ENCODE data around the gene CDKN2A.

Gene CDKN2A

DNA sequence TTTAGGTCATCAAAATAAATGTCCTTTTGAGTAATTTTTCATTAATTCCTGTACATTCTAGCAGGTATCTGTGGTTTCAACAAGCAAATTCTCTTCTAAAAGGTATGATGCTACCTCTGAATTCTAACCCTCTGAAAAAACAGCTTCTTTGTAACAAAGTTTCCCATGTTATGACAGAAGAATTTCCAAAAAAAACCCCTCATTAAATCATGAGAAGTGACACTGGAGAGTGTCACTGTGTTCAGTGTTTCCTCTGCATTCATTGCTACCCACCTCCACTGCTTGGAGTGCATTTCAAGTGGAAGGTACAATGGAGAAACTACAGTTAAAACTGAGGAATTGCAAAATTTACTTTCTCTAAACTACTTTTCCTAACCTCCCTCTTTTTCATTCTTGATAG, 10.1 kb downstream of the CDKN2A start:
- no peak for TF ChIP-seq TAF1 (IDR thresholded peaks at IDR 0.05; ENCODE audit: low read depth, low read length)
- no peak for TF ChIP-seq POU2F2 (IDR thresholded peaks at IDR 0.05; ENCODE audit: low read depth, low read length)
- no peak for TF ChIP-seq SPI1 (IDR thresholded peaks at IDR 0.05; ENCODE audit: low read depth, low read length)
- TF ChIP-seq POLR2A (IDR thresholded peaks at IDR 0.05; ENCODE audit: low read depth, low read length) = no peak
- no peak for TF ChIP-seq POLR2AphosphoS5 (IDR thresholded peaks at IDR 0.05; ENCODE audit: low read depth, low read length)
- no peak for TF ChIP-seq PAX5 (IDR thresholded peaks at IDR 0.05; ENCODE audit: insufficient read depth, low read length, severe bottlenecking)
- FAIRE-seq = no peak
- DNase-seq (ENCODE audit: insufficient read length, low spot score) = no peak

DNA sequence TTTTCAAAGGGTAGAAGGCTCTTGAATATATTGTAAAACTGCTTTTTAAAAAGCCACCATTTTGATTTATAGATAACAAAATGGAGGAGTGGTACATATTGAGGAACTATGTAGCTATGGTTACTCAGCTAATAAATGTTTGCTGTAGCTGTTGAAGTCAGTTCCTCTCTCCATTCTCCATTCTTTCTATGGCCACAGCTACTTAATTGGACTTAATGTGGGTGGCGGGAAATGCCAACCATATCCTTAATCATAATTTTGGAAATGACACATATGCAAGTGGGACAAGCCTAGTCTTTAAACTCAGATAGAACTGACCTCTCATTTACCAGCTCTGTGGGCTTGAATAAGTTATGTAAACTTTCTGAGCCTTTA, 10.6 kb downstream of the CDKN2A start:
- FAIRE-seq = no peak
- DNase-seq (ENCODE audit: insufficient read length, low spot score) = no peak
- no peak for TF ChIP-seq POU2F2 (IDR thresholded peaks at IDR 0.05; ENCODE audit: low read depth, low read length)
- no peak for TF ChIP-seq POLR2AphosphoS5 (IDR thresholded peaks at IDR 0.05; ENCODE audit: low read depth, low read length)
- TF ChIP-seq PAX5 (IDR thresholded peaks at IDR 0.05; ENCODE audit: insufficient read depth, low read length, severe bottlenecking) = no peak
- TF ChIP-seq POLR2A (IDR thresholded peaks at IDR 0.05; ENCODE audit: low read depth, low read length) = no peak
- TF ChIP-seq TAF1 (IDR thresholded peaks at IDR 0.05; ENCODE audit: low read depth, low read length) = no peak
- TF ChIP-seq SPI1 (IDR thresholded peaks at IDR 0.05; ENCODE audit: low read depth, low read length) = no peak

DNA sequence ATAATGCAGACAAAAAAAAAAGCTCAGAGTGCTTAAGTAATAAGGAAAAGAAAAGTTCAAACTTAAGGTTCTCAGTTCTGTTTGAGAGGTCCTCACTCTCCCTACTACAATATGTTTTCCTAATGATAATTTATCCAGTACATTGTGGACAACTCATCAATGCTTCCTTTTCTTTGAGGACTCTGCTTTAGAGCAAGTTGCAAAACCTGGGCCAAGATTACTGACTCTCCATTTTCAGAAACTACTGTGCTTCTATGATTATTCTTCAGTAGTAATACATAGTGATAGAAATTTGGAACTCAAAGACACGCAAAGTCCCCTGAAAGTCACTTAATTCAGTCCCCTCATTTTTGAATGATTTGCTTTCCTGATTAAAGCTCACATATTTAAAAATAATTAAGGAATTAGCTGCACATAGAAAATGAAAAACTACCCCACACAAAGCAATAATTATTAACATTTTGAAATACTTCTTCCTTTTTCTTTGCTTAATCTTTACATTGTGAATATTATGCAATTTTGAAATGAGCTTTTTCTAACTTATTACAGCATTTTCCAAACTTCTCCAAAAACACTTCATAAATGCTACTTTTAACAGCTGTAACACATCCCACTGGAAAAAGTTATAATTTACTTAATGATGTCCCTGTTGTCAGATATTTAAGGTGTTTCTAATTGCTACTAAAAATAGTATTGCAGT, 11.2 kb downstream of the CDKN2A start:
- FAIRE-seq = no peak
- TF ChIP-seq PAX5 (IDR thresholded peaks at IDR 0.05; ENCODE audit: insufficient read depth, low read length, severe bottlenecking) (no peak), POLR2AphosphoS5 (IDR thresholded peaks at IDR 0.05; ENCODE audit: low read depth, low read length) (no peak), SPI1 (IDR thresholded peaks at IDR 0.05; ENCODE audit: low read depth, low read length) (no peak), TAF1 (IDR thresholded peaks at IDR 0.05; ENCODE audit: low read depth, low read length) (no peak), POLR2A (IDR thresholded peaks at IDR 0.05; ENCODE audit: low read depth, low read length) (no peak), POU2F2 (IDR thresholded peaks at IDR 0.05; ENCODE audit: low read depth, low read length) (no peak)

DNA sequence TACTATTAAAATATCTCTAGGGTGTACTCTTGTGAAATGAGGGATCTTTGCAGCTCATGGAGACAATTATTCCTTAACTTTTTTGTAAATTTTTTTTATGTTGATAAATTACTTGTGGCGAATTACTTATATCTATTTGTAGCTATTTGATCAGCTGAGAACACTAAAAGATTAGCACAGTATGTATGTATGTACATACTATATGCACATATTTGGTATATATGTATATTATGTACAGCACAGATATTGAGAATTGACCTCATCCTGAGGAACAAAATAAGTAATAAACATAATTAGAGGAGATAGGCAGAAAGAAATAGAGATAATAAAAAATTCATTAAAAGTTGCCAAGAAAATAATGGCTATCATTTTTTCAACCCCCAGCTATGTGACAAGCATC, 11.8 kb downstream of the CDKN2A start:
- TF ChIP-seq TAF1 (IDR thresholded peaks at IDR 0.05; ENCODE audit: low read depth, low read length) = no peak
- TF ChIP-seq POLR2AphosphoS5 (IDR thresholded peaks at IDR 0.05; ENCODE audit: low read depth, low read length) = no peak
- TF ChIP-seq SPI1 (IDR thresholded peaks at IDR 0.05; ENCODE audit: low read depth, low read length) = no peak
- no peak for TF ChIP-seq POLR2A (IDR thresholded peaks at IDR 0.05; ENCODE audit: low read depth, low read length)
- TF ChIP-seq PAX5 (IDR thresholded peaks at IDR 0.05; ENCODE audit: insufficient read depth, low read length, severe bottlenecking) = no peak
- TF ChIP-seq POU2F2 (IDR thresholded peaks at IDR 0.05; ENCODE audit: low read depth, low read length) = no peak
- FAIRE-seq (no peak), DNase-seq (ENCODE audit: insufficient read length, low spot score) (no peak)

More for the DNA sequence above, 11.2 kb downstream of the CDKN2A start:
- no peak for DNase-seq (ENCODE audit: insufficient read length, low spot score)

DNA sequence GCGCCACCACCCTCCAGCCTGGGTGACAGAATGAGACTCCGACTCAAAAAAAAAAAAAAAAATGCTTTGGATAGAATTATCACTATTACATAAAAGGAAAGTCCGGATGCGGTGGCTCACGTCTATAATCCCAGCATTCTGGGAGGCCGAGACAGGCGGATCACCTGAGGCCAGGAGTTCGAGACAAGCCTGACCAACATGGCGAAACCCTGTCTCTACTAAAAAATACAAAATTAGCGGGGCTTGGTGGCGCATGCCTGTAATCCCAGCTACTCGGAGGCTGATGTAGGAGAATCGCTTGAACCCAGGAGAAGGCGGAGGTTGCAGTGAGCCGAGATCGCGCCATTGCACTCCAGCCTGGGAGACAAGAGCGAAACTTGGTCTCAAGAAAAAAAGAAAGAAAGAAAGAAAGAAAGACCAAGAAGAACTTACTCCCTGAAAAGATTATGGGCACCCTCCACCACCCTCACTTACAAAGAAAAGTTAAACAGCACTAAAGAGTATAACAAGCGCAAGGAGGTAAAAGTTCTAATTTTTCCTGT, 17.8 kb downstream of the CDKN2A start:
- no peak for FAIRE-seq
- DNase-seq (ENCODE audit: insufficient read length, low spot score) = no peak
- no peak for TF ChIP-seq PAX5 (IDR thresholded peaks at IDR 0.05; ENCODE audit: insufficient read depth, low read length, severe bottlenecking)
- no peak for TF ChIP-seq TAF1 (IDR thresholded peaks at IDR 0.05; ENCODE audit: low read depth, low read length)
- TF ChIP-seq POU2F2 (IDR thresholded peaks at IDR 0.05; ENCODE audit: low read depth, low read length) = no peak
- TF ChIP-seq POLR2AphosphoS5 (IDR thresholded peaks at IDR 0.05; ENCODE audit: low read depth, low read length) = no peak
- TF ChIP-seq POLR2A (IDR thresholded peaks at IDR 0.05; ENCODE audit: low read depth, low read length) = no peak
- no peak for TF ChIP-seq SPI1 (IDR thresholded peaks at IDR 0.05; ENCODE audit: low read depth, low read length)

DNA sequence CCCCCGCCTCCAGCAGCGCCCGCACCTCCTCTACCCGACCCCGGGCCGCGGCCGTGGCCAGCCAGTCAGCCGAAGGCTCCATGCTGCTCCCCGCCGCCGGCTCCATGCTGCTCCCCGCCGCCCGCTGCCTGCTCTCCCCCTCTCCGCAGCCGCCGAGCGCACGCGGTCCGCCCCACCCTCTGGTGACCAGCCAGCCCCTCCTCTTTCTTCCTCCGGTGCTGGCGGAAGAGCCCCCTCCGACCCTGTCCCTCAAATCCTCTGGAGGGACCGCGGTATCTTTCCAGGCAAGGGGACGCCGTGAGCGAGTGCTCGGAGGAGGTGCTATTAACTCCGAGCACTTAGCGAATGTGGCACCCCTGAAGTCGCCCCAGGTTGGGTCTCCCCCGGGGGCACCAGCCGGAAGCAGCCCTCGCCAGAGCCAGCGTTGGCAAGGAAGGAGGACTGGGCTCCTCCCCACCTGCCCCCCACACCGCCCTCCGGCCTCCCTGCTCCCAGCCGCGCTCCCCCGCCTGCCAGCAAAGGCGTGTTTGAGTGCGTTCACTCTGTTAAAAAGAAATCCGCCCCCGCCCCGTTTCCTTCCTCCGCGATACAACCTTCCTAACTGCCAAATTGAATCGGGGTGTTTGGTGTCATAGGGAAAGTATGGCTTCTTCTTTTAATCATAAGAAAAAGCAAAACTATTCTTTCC, 19.3 kb downstream of the CDKN2A start:
- DNase-seq (ENCODE audit: insufficient read length, low spot score) = no peak
- no peak for FAIRE-seq

DNA sequence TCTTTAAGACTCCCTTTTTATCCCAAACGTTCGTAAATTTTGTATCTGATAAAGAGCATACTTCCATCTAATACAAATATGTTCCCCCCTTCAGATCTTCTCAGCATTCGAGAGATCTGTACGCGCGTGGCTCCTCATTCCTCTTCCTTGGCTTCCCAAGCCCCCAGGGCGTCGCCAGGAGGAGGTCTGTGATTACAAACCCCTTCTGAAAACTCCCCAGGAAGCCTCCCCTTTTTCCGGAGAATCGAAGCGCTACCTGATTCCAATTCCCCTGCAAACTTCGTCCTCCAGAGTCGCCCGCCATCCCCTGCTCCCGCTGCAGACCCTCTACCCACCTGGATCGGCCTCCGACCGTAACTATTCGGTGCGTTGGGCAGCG, 19.9 kb downstream of the CDKN2A start:
- FAIRE-seq = no peak
- no peak for DNase-seq (ENCODE audit: insufficient read length, low spot score)
- TF ChIP-seq POLR2A (IDR thresholded peaks at IDR 0.05; ENCODE audit: low read depth, low read length) (no peak), POU2F2 (IDR thresholded peaks at IDR 0.05; ENCODE audit: low read depth, low read length) (no peak), TAF1 (IDR thresholded peaks at IDR 0.05; ENCODE audit: low read depth, low read length) (no peak), SPI1 (IDR thresholded peaks at IDR 0.05; ENCODE audit: low read depth, low read length) (no peak), PAX5 (IDR thresholded peaks at IDR 0.05; ENCODE audit: insufficient read depth, low read length, severe bottlenecking) (no peak), POLR2AphosphoS5 (IDR thresholded peaks at IDR 0.05; ENCODE audit: low read depth, low read length) (no peak)

More for the DNA sequence above, 19.3 kb downstream of the CDKN2A start:
- TF ChIP-seq PAX5 (IDR thresholded peaks at IDR 0.05; ENCODE audit: insufficient read depth, low read length, severe bottlenecking) (no peak), POU2F2 (IDR thresholded peaks at IDR 0.05; ENCODE audit: low read depth, low read length) (no peak), SPI1 (IDR thresholded peaks at IDR 0.05; ENCODE audit: low read depth, low read length) (no peak), TAF1 (IDR thresholded peaks at IDR 0.05; ENCODE audit: low read depth, low read length) (no peak), POLR2AphosphoS5 (IDR thresholded peaks at IDR 0.05; ENCODE audit: low read depth, low read length) (no peak), POLR2A (IDR thresholded peaks at IDR 0.05; ENCODE audit: low read depth, low read length) (no peak)

DNA sequence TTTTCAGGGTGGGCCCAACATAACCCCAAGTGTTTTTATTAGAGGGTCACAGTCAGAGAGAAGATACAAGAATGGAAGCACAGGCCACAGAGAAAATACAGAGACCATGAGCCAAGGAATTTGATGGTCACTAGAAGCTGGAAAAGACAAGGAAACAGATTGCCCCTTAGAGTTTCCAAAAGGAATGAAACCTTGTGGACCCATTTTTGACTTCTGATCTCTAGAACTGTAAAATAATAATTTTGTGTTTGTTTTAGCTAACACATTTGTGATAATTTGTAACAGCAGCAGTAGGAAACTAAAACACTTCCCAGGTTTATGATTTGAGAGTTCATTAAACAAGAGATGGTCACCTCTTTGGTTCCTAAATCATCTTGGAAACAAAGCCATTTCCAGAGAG, 21.8 kb downstream of the CDKN2A start:
- FAIRE-seq = no peak
- DNase-seq (ENCODE audit: insufficient read length, low spot score) = no peak
- TF ChIP-seq POU2F2 (IDR thresholded peaks at IDR 0.05; ENCODE audit: low read depth, low read length) (no peak), SPI1 (IDR thresholded peaks at IDR 0.05; ENCODE audit: low read depth, low read length) (no peak), POLR2AphosphoS5 (IDR thresholded peaks at IDR 0.05; ENCODE audit: low read depth, low read length) (no peak), PAX5 (IDR thresholded peaks at IDR 0.05; ENCODE audit: insufficient read depth, low read length, severe bottlenecking) (no peak), POLR2A (IDR thresholded peaks at IDR 0.05; ENCODE audit: low read depth, low read length) (no peak), TAF1 (IDR thresholded peaks at IDR 0.05; ENCODE audit: low read depth, low read length) (no peak)

Data from GM12891 (cell line).